ENCODE results near the gene NUTM2G.
"Not testable (repeated sequence)": the region's sequence is repeated elsewhere in the genome, so short reads cannot be mapped to it uniquely, and the experiment has no call there.

The NUTM2G gene

DNA sequence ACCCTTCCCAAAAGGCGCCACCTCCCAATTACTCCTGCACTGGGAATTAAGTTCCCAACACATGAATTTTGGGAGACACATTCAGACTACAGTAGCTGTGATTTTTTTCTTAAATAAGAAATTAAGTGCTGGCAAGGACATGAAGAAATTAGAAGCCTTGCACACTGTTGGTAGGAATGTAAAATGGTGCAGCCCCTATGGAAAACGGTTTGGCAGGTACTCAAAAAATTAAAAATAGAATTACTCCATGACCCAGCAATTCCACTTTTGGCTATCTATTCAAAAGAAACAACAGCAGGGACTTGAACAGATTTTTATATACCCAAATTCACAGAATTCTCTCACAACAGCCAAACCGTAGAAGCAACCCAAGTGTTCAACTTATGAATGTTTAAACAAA lies 55.5 kb downstream of the NUTM2G start:
- H3K36me3 ChIP-seq (replicated peaks); DNase-seq (ENCODE audit: low spot score in 2 of 2); H3K4me1 ChIP-seq; in situ Hi-C loops (cut with MboI; ENCODE audit: low sequenced_read_pairs); H3K4me3 ChIP-seq; H3K27me3 ChIP-seq (ENCODE audit: low read depth); H3K9me3 ChIP-seq: not testable (repeated sequence)

DNA sequence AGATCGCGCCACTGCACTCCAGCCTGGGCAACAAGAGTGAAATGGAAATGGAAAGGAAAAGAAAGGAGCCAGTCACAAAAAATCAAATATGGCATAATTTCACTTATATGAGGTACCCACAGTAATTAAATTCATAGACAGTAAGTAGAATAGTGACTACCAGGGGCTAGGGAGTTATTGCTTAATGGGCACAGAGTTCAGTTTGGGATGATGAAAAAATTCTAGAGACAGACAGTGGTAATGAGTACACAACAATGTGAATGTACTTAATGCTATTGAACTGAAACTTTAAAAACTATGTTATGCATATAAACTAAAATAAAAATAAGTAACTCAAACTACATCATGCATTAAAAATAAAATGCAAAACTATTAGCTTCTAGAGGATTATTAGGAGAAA lies 56.2 kb downstream of the NUTM2G start:
- in situ Hi-C loops (cut with MboI; ENCODE audit: low sequenced_read_pairs); DNase-seq (ENCODE audit: low spot score in 2 of 2): not testable (repeated sequence)

More for the DNA sequence above, 56.2 kb downstream of the NUTM2G start:
- not testable (repeated sequence) for H3K9me3 ChIP-seq; H3K27me3 ChIP-seq (ENCODE audit: low read depth); H3K36me3 ChIP-seq (replicated peaks); H3K4me1 ChIP-seq; H3K4me3 ChIP-seq

Measured in HAP-1 (cell line).